ENCODE measurements around the gene TBC1D10A.

TBC1D10A gene

GRCh38 chr22:30297991-30298701, 28.6 kb downstream of the TBC1D10A start:
- no peak for DNase-seq

- no peak for DNase-seq
Measured at GRCh38 chr22:30297276-30297990, 29.3 kb downstream of the TBC1D10A start.

GRCh38 chr22:30296833-30297232, 29.9 kb downstream of the TBC1D10A start:
- no peak for DNase-seq

- no peak for DNase-seq
Measured at GRCh38 chr22:30296324-30296723, 30.4 kb downstream of the TBC1D10A start.

GRCh38 chr22:30295576-30295975, 31.2 kb downstream of the TBC1D10A start:
- DNase-seq: no peak

GRCh38 chr22:30294830-30295229, 31.9 kb downstream of the TBC1D10A start:
- no peak for DNase-seq

- DNase-seq: no peak
Measured at GRCh38 chr22:30294066-30294465, 32.7 kb downstream of the TBC1D10A start.

GRCh38 chr22:30293026-30293425, 33.7 kb downstream of the TBC1D10A start:
- no peak for DNase-seq

- no peak for DNase-seq
Measured at GRCh38 chr22:30292069-30292970, 34.4 kb downstream of the TBC1D10A start.

- DNase-seq: no peak
Measured at GRCh38 chr22:30291058-30291892, 35.5 kb downstream of the TBC1D10A start.

- no peak for DNase-seq
Measured at GRCh38 chr22:30290342-30291057, 36.2 kb downstream of the TBC1D10A start.

GRCh38 chr22:30289980-30290313, 36.8 kb downstream of the TBC1D10A start:
- DNase-seq: no peak

GRCh38 chr22:30289141-30289979, 37.4 kb downstream of the TBC1D10A start, which contains the start of gene CASTOR1:
CASTOR1 (minus strand) TSS chr22:30289505; CDS start chr22:30289497, 8 bp downstream.
- DNase-seq: peak; percentile 91

GRCh38 chr22:30288419-30289140, 38.2 kb downstream of the TBC1D10A start:
- no peak for DNase-seq

- DNase-seq: peak; percentile 91
Measured at GRCh38 chr22:30287648-30288418, 38.9 kb downstream of the TBC1D10A start.

GRCh38 chr22:30286813-30287647, 39.7 kb downstream of the TBC1D10A start:
- DNase-seq: peak; percentile 90

- no peak for DNase-seq
Measured at GRCh38 chr22:30286331-30286730, 40.4 kb downstream of the TBC1D10A start.

- DNase-seq: no peak
Measured at GRCh38 chr22:30285846-30286200, 40.9 kb downstream of the TBC1D10A start.

Data from stimulated activated CD4-positive, alpha-beta T cell treated with anti-CD3 and anti-CD28 coated beads, Interleukin-4, amount 100 ng/mL, for 24 hours (primary cell).